Suppressor macrophage treated with lipopolysaccharide for 1 hour (primary cell): Measurements from ENCODE around the gene CLUH.
A peak's percentile ranks its signal among the peaks of the same experiment; 100 is the strongest.

Experiments used
- DNase-seq, 3 donors: peaks; one replicate each; pipeline ENCODE4 v3.0.0-alpha.2; 2020 to 2022

The CLUH gene

DNA sequence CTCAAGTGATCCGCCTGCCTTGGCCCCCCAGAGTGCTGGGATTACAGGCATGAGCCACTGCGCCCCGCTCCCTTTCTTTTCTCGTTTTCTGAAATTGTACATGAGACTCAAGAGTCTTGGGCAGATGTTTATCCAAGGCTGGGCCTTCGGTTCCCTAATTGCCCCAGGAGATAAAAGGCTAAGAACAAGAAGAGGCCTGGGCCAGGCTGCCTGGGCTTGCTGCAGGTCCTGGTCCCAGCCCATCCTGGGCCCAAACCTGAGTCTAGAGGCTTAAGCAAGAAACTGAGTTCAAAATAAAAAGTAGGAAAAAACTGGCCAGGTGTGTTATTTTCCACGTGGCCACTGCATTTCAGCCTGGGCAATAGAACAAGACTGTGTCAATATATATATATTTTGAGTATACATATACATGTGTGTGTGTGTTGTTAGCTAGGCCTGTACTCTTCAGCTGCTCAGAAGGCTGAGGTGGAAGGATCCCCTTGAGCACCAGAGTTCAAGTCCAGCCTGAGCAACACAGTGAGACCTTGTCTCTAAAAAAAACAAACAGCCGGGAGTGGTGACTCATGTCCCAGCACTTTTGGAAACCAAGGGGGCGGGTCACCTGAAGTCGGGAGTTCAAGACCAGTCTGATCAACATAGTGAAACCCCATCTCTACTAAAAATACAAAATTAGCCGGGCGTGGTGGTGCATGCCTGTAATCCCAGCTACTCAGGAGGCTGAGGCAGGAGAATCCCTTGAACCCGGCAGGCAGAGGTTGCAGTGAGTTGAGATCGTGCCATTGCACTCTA, 6.8 kb upstream of the CLUH start:
- DNase-seq: no peak

DNA sequence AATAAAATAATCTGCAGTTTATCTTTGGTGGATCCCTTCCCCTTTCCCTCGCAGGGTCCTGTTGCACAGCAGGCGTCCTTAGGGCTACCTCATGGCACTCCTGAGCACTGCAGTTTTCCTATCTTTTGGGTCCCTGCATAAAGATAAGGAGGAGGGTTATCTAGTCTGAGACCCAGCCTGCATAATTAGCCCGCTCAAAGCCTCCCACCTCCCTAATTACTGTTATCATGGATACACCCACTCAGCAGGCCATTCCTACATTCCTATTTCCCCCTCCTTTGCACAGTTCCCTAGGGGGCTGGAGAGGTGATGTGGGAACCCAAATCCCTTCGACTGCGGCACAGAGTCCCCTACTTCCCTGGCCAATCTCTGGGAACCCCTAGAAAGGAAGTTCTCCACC, 5.1 kb upstream of the CLUH start:
- DNase-seq: no peak

DNA sequence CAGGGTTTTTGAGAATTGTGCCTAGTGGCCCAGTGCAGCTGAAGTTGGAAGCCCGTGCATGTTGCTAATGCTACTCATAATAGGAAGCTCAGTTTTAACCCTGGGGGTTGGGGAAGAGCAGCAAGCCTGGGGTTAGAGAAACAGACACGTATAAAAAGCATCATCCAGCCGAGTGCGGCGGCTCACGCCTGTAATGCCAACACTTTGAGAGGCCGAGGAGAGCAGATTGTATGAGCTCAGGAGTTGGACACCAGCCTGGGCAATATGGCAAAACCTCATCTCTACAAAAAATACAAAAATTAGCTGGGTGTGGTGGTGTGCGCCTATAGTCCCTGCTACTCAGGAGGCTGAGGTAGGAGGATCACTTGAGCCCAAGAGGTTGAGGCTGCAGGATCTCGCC, 2.3 kb upstream of the CLUH start:
- no peak for DNase-seq

DNA sequence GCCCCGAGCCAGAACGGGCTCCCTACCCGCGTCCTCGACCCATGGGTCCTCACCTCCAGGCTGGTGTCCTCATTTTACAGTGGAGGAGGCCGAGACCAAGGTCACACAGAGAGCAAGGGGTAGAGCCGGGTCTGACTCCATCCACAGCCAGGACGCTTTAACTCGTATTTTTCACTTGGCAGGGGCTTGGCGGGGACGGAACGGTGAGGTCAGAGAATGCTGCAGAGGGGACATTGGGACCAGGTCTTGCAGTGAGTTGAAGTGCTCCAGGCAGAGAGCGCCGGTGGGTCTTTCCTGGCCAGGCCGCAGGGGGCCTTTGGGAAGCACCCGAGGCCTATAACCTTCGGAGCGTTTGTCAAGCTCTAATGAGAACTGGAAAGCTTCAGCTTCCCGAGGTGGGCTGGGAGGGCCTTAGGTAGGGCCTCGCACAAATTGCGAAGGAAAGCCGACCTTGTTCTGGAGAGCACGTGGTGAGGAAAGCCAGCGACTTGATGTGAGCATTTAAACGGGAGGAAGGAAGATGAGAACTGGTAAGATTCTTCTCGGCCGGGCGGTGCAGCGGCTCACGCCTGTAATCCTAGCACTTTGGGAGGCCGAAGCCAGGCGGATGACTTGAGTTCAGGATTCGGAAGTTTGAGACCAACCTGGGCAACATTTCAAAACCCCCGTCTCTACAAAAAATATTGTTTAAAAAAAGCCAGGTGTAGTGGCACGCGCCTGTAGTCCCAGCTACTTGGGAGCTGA, 908 bp upstream of the CLUH start:
- no peak for DNase-seq

DNA sequence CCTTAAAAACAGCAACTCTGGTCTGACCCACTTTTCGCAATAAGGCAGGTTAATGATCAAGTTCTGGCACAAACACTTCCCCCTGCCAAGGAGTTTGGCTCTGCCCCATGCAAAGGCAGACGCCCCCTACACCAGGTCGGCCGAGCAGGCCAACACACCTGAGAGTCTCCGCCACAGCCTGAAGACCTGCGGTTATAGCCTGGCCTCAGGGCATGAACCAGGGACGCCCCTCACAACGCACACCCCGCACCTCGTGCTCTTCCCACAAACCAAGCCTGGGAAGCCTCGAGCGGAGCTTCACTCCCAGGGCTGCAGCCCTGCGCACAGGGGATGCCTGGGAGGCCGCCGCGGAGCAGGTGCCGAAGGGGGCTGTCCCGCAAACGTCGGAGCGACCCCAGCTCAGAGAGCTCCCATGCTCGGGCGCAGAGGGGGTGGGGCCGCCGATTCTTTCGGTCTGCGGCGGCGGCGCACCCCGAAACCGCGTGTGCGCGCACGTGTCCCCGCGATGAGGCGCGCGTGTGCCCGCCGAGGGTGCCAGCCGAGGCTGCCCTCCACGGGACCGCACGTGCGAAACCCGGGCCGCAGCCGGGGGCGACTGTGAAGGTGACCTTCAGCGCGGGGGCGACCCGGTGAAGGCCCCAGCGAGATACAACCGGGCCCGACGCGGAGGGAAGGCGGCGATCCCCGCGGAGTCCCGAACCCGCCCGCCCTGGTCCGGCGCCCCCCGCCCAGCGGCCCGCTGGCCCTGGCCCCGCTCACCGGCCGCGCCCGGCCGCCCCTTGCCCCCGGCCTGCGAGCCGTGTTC, 559 bp downstream of the CLUH start:
- DNase-seq: peak; percentile 55 to 62 (median 59)

DNA sequence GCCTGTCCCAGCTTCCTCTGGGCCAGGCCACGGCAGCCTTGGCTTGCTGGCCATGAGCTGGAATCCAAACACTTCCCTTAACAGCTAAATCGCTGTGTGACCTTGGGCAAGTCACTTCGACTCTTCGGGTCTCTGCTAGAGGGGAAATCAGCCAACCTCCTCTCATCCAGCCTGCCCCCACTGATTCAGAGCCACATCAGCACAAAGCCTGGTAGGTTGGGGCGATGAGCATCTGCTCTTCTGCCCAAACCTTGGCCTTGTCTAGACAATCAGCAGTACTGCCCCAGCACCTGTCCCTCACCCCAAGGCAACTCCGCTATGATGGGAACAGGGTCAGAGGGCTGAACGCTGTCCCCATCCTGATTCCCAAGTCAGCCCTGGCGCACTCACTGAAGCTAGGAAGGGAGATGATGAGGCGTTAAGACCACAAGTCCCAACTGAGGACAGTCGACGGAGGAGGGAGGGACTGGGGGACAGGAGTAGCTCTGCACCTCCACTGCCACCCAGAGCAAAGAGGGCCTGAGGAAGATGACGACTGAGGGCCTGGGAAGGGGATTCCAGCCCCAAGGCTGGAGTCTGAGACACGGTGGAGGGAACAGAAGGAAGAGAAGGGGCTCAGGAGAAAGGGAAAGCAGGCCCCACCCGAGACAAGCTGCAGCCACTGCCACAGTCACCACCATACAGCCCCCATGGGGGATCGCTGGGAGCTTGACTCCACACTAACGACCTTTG, 1.3 kb downstream of the CLUH start:
- DNase-seq: peak in 2 of 3 donors; percentile 34 to 58

DNA sequence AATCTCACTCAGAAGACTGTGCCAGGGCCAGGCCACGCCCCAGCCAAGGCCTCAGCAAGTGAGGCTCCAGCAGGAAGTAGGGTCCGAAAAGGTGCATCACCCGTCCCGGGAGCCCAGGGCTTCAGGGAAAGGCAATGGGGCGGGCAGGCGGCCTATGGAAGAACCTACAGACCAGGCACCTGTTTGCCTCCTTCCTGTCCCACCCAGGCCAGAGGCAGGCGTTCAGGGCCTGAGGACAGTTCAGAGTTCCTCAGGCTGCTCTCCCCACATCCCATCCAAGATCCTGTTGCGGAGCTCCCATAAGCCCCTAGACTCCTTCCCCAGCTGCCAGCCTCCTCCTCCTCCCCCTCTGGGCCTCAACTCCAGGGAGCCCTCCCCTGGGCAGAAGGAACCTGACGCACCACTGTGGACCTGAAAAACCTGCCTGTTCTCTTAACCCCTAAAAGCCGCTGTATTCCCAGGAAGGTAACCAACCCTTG, 2.3 kb downstream of the CLUH start:
- no peak for DNase-seq

DNA sequence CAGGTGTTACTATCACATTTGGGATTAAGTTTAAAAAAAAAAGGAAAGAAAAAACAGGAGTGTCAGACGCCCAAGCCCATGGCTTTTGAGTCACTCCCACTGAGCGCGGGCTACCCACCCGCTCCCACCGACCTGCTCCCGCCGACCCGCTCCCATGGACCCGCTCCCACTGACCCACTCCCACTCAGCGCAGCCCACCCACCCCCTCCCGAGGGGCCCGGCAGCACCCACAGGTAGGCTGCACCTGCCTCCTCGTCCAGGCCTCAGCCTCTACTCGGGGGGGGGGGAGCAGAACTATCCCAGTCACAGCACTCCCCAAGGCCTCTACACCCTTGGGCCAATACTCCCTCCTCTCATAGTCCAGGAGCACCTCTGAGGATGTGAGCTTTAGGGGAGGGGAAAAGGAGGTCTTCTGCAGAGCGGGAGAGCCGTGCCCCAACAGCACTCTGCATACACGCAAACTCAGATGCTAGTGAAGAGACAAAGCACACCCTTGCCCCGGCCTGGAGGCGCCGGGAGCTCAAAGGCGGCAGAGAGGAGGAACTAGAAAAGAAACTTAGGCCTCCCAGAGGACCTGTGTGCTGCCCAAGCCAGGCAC, 2.9 kb downstream of the CLUH start:
- DNase-seq: no peak

DNA sequence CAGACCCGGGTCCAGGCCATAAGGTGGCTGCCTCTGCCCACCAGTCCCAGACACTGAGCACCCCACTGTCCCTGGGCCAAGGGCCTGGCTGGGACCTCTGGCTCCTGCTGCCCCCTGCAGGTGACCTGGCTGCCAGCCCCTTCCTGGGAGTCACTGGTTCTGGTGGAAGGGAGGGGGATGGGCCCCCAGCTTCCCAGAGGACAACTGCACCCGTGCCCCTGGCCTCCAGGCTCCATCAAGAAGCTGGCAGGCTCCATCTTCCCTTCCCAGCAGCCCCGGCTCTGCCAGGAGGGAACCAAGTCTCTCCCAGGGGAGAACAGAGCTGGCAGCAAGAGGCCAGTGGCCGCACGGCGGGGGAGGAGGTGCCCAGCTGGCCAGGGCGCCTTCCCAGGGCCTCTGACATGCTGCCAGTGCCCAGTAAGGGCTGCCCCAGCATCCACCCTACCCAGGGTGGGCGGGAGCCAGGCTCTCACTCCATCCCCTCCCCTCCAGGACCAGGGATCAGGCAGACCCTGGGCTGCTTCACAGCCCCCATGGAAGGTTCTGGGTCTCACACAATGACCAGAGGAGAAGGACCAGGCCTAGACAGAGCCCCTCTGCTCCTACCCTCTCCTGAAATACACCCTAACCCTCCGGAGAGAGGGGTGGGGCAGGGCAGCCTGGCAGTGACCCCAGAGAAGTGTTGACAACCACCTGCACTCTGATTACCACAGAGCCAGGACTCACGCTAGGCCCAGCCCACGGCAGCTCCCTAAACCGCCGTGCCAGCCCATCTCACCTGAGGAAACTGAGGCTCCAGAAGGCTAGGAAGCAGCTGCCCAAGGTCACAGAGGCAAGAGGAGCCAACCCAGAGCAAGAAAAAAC, 3.6 kb downstream of the CLUH start:
- DNase-seq: peak in 1 of 3 donors; percentile 38

DNA sequence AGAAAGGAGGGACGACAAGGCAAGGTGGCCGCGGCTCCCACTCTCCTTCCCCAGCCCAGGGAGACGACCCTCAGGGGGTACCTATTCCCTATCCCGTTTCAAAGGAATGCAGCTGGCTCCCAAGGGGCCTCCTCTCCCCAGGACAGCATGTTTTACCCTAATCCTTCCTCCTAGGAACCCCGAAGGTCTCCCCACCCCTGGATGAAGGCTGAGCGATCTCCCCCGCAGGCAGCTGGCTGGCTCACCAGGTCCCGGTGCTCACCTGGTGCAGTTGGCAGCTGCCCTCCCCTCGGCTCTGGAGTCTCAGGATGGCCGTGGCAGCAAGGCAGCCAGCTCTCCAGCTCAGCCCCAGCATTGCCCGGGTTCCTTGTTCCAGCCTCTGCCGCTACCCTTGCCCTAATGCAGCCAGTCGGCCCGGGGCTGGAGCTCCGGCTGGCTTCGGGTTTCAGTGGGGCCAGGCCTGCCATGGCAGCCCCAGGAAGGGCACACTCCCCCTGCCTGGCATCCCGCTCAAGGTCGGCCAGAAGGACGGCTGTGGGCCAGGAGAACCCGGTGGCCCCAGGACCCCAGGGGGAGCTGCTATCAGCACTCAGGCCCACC, 4.6 kb downstream of the CLUH start:
- no peak for DNase-seq

DNA sequence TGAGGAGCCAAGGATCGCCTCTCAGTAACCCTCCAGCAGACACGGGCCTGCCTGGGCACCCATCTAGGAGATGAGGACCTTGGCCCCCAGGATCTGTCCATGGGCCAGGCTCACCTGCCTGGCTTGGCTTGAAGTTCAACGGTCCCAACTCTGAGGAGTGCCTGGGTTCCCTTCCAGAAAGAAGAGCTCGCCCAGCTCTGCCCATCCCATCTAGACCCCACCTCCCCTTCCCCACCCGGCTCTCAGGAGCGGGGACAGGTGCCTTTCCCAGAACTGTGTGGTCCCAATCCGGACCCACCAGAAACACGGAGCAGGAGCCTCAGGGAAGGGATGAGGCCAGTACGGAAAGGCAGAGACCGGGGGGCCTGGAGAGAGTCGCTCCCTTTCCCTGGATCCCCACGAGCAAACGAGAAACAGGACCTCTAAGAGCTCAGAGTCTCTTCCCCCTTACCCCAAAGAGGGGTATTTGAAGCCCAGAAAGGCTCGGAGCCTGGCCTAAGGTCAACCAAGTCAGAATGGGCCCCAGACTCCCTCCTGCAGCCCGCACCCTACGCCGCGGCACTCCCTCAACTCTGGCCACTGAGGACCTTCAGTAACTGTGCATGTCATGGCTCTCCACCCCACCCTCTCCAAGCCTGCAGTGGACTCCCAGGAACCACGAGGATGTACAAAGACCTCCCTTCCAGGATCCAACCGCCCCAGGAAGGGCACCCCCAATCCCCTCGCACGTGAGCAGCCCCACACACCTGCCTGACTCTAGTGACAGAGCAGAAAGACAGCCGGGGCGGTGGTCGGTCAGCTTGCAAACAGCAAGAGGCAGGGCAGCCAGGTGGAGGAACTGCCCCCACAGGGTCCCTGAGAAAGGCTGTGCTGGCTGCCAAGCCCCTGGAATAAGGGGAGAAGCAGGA, 5.4 kb downstream of the CLUH start:
- DNase-seq: no peak

DNA sequence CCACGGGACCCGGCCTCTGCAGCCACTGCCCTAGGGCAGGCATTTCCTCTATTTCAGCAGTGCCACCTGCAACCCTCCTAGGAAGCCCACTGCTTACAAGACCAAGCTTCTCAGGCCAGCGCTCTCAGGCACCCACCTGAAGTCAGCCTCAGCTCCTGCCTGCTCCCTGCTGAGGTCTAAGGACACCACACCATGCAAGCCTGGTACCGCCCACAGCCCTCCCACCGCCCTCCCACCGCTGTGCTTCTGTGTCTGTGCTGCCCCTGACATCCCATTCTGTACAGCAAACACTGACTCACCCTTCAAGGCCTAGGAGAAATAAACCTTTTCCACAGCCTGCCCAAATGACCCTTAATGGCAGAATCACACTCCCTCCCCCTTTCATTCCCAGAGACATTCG, 6.3 kb downstream of the CLUH start:
- DNase-seq: no peak

DNA sequence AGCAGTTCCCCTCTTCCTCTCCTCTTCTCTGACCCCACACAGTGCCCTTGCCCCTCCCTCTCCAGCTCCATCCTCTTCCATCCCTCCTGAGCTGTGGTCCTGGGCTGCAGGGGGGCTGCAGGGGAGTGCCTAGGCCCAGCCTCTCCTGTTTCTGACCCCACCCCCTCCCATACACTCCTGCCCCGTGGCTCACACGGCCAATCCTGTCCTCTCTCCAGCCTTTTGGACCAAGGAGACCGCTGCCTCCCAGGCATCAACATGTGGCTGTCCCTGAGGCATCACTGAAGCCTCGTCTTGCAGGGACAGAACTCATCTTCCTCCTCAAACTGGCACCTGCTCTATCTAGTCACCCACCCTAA, 6.7 kb downstream of the CLUH start:
- DNase-seq: no peak

DNA sequence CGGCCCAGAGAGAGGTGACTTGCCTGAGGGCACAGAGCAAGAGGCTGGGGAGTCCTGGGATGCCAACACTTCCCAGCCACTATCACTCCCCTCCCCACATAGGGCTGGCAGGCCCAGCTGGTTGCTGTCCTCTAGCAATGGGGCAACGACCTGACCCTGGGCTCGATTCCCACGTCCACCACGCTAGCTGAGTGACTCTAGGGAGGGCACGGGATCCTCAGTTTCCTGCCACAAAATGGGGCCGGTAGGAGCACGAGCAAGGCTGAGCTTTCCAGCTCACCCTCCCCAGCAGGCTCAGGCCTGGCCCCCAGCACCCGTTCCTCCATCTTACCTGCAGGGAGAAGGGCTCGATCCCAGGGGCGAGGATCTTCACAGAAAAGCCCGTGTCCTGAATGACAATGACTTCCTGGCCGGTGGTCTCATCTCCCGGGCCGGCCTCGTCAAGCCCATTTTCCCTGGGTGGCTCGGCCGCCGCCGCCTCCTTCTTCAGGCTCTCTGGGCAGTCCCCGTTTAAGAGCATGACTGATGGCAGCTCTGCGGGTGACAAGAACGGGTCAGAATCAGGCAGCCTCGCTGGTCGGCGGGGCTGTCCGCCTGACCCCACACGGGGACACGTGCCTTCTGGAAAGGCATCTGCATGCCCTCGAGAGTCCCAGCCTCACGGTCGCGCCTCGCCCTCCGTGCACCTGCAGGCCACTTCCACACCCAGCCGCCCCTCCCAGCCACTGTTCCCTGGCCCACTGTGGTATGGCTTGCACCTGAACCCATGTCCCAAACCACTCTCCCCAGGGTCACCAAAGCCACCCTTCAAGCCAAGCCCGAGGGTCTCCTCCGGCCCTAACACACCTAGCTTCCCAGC, 7.3 kb downstream of the CLUH start:
- DNase-seq: no peak

DNA sequence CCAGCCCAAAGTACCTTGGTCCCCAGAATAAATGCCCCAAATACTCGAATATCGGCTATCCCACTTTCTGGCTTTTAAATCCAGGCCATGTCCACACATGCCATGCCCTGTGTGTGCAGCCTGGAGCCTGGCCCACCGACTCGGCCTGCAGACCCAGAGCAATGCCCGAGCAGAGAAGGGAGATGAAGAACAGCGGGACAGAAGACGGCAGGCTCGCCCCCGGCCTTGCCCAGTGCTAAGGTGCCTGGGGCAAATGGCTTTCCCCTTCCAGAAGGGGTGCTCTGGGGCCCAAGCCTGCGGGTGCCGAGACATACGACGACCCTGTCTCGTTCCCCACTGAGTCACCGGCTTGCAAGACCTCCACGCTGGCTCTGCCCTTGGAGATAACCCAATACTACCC, 8.0 kb downstream of the CLUH start:
- DNase-seq: no peak

DNA sequence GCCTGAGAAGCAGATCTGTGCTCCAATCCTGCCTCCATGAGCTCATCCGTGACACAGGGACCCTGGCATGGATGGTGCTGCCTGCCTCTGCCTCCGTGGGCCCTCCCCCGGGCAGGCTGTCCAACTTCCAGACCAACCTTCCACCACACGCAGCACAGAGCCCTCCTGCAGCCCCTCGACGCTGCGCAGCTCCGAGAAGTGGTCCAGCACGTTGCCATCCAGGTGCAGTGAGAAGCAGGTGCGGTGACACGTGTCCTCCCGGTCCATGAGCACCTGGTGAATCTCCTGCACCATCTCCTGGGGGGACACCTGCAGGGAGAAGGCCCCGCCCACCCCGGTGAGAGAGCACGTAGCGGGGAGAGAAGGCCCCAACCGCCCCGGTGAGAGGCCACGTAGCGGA, 8.4 kb downstream of the CLUH start:
- no peak for DNase-seq

DNA sequence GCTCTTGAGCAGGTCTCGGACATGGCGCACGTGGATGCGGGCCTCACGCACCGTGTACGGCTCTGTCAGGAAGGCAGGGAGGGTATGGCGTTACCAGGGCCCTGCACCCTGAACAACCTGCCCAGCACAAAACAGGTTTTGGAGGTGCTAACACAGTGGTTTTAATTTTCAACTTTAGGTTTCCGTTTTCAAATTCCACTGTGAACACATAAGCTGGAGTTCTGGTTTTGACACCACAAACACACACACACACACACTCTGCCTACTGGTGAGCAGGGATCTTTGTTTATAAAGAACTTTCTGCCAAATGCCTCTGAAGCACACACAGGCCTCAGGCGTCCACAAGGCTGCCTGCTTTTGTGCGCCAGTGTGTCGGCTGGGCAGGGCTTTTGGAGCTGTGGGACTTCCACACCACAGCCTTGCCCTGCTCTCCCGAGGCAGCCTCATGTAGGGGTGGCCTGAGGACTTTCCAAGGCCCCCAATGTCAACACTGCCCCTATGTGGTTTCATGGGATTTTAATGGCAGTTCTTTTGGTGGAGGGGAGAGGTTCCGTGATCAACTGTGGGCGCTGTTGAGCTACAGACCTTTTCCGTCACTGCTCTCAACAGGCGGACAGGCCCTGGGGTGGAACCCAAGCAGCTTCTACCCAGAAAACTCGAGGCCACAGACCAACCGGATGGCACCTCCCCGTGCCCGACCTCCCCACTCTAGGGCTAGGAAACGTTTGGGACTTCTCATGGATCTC, 9.4 kb downstream of the CLUH start:
- no peak for DNase-seq
